Activated T-cell treated with anti-CD3 and anti-CD28 coated beads, Interleukin-2, amount 50 U/mL, for 48 hours (primary cell): ENCODE measurements around the gene ALPK3.

Experiments used
- DNase-seq, 2 experiments: peaks; one replicate each; pipeline ENCODE4 v3.0.0-alpha.2; 2020

ALPK3 gene

GRCh38 chr15:84816694-84817465 lies at the start of gene ALPK3:
ALPK3 (plus strand) TSS chr15:84817356; CDS start chr15:84817453, 97 bp downstream.
- no peak for DNase-seq

DNA sequence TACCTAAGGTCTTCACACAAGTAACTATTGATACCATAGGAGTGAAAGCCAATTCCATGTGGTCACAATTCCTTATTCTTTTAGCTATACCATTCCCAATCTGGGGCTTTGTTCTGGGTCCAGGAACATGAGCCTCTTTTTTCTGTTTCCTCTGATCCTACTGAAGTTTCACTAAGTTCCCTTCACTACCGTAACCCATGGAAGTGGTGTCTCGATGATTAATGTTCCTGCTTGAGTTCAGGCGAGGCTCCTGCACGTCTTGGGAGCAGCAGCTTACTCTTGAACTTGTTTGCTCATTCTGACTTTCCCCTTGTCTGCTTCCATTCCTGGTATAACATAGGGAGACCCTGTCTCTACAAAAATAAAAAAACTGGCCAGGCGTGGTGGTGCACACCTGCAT lies 45.1 kb upstream of the ALPK3 start:
- DNase-seq: no peak

- DNase-seq: no peak
Observed at GRCh38 chr15:84772467-84772866, 44.7 kb upstream of the ALPK3 start.

GRCh38 chr15:84773716-84774115 lies 43.4 kb upstream of the ALPK3 start:
- DNase-seq: no peak

- DNase-seq: no peak
Observed at GRCh38 chr15:84775867-84776449, 41.2 kb upstream of the ALPK3 start.

DNA sequence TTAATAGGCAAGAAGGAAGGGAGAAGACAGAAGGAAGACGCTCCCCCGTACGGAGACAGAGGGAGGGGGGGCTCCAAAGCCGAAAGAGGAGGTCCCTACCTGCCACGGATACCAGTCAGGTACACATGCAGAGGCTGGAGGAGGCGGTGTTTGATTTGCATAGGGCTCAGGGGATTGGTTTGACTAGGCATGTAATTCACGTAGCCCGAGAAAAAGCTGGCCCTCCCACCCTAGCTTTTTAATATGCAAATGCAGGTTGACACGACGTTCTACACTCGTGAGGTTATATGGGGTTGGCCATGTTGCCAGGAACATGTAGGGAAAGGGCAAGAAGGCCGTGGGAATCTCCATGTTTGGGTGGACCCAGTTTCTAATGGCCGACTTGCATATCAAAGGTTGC lies 39.0 kb upstream of the ALPK3 start:
- DNase-seq: no peak

- no peak for DNase-seq
Observed at GRCh38 chr15:84780492-84780891, 36.7 kb upstream of the ALPK3 start.

DNA sequence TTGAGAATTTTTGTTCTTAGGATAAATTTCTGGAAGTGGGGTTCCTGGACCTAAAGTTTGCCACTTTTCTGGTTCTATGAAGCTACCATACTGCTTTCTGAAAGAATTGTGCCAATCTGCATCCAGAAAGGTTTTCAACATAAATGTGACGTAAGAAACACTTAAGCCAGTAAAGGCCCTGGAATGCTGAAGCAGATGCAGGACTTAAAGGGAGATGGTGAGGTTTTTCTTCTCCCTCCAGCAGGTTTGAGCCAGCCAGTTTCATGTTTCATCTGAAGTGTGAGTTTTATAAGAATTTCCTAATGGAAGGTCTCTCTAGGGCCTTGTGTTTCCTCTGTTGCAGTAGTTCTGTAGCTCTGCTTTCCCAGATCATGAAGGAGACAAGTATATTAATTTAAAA lies 35.7 kb upstream of the ALPK3 start:
- no peak for DNase-seq

GRCh38 chr15:84782346-84782745 lies 34.8 kb upstream of the ALPK3 start:
- no peak for DNase-seq

DNA sequence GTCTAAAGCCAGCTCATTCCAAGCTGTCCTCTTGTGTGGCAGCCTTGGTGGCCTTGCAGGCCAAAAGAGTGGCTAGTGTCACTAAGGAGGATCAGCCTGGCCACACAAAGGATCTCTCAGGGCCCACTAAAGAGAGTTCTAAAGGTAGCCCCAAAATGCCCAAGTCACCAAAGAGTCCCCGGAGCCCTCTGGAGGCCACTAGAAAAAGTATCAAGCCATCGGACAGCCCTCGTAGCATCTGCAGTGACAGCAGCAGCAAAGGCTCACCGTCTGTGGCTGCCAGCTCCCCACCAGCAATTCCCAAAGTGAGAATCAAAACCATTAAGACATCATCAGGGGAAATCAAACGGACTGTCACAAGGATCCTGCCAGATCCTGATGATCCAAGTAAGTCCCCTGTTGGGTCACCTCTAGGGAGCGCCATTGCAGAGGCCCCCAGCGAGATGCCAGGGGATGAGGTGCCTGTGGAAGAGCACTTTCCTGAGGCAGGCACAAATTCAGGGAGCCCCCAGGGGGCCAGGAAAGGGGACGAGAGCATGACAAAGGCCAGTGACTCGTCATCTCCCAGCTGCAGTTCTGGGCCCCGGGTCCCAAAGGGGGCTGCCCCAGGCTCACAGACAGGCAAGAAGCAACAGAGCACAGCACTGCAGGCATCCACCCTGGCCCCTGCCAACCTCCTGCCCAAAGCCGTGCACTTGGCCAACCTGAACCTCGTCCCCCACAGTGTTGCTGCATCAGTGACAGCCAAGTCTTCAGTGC lies 33.5 kb upstream of the ALPK3 start:
- DNase-seq: no peak

DNA sequence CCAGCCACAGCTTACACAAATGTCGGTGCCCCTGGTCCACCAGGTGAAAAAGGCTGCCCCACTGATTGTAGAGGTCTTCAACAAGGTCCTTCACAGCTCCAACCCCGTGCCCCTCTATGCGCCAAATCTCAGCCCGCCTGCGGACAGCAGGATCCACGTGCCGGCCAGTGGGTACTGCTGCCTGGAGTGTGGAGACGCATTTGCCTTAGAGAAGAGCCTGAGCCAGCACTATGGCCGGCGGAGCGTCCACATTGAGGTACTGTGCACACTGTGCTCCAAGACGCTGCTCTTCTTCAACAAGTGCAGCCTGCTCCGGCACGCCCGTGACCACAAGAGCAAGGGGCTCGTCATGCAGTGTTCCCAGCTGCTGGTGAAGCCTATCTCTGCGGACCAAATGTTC lies 32.9 kb upstream of the ALPK3 start:
- DNase-seq: no peak

GRCh38 chr15:84785053-84785452 lies 32.1 kb upstream of the ALPK3 start:
- no peak for DNase-seq

DNA sequence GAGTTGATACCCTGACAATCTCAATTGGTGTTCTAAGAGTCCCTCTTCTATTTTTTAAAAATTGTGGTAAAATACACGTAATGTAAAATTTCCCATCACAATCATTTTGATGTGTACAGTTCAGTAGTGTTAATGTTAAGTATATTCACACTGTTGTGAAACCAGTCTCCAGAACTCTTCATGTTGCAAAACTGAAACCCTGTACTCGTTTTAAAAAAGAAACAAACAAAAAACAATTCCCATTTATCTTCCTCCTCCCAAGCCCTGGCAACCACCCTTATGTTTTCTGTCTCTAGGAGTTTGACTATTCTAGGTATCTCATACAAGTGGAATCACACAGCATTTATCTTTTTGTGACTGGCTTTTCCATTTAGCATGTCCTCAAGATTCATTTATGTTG lies 28.7 kb upstream of the ALPK3 start:
- DNase-seq: no peak

GRCh38 chr15:84789762-84790161 lies 27.4 kb upstream of the ALPK3 start:
- DNase-seq: no peak

DNA sequence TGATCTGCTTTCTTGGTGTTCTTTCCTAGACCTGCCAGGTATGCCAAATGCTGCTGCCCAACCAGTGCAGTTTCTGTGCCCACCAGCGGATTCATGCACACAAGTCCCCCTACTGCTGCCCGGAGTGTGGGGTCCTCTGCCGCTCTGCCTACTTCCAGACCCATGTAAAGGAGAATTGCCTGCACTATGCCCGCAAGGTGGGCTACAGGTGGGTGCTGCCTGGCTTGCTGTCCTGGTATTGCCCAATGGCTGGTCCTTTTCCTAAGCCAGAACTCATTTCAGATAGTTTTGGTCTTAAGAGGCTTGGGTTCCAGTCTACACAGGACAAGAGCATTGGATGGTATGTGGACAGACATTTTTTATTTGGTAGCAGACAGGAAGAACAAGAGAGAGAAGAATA lies 26.5 kb upstream of the ALPK3 start:
- DNase-seq: peak in 1 of 2 experiments; percentile 12

DNA sequence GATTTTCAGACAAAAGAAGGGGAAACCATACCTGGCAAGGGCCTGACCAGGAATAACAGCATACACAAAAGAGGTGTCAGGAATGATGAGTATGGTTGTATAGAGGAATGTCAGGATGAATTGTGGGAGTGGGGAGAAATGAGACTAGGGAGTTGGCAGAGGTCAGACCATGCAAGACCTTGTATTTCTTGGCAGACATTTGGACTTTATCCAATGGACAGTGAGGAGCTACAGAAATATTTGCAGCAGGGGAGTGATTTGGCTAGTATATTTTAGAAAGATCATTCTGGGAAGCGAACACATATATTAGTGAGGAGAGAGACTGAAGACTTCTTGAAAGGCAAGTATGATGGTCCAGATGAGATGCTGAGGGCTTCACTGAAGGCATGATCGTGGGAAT lies 25.4 kb upstream of the ALPK3 start:
- DNase-seq: no peak

- DNase-seq: no peak
Observed at GRCh38 chr15:84793431-84794161, 23.6 kb upstream of the ALPK3 start.

DNA sequence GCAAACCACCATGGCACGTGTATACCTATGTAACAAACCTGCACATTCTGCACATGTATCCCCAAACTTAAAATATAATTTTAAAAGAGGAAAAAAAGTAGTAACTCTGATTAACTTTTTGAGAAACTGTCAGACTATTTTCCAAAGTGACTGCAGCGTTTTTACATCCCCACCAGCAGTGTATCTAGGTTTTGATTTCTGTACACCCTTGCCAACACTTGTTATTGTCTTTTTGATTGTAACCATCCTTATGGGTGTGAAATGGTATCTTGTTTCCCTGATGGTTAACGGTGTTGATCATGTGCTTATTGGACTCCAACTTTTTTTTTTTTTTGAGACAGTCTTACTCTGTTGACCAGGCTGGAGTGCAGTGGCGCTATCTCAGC lies 23.0 kb upstream of the ALPK3 start:
- no peak for DNase-seq

DNA sequence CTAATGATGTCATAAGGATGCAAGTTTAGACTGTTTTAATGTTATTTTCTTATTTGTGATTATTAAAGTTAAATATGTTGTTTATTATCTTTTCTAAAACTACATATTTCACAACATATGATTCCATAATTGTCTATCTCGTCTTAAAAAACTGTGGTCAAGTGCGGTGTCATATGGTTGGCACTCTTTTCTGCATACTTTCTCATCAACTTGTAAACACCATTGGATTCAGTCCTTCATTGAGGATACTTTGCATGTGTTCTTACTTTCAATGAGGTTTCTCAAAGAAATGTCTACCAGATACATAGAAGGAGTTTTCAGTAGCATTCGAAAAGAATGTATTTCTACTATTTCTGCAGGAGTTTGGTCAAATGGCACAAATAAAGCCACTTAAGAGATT lies 22.0 kb upstream of the ALPK3 start:
- DNase-seq: no peak

- no peak for DNase-seq
Observed at GRCh38 chr15:84797212-84797611, 19.9 kb upstream of the ALPK3 start.

DNA sequence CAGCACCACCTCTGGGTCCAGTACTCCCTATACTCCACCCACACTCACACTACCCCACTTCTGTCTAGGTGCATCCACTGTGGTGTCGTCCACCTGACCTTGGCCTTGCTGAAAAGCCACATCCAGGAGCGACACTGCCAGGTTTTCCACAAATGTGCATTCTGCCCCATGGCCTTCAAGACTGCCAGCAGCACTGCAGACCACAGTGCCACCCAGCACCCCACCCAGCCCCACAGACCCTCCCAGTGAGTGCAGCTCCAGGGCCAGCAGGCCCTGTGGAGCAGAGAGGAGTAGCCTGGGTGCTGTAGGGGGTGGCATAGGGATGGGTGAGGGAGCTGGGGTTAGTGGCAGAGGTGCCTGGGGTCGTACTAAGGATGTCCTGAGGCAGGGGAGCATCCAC lies 19.4 kb upstream of the ALPK3 start:
- DNase-seq: no peak

- no peak for DNase-seq
Observed at GRCh38 chr15:84798436-84798946, 18.7 kb upstream of the ALPK3 start.

DNA sequence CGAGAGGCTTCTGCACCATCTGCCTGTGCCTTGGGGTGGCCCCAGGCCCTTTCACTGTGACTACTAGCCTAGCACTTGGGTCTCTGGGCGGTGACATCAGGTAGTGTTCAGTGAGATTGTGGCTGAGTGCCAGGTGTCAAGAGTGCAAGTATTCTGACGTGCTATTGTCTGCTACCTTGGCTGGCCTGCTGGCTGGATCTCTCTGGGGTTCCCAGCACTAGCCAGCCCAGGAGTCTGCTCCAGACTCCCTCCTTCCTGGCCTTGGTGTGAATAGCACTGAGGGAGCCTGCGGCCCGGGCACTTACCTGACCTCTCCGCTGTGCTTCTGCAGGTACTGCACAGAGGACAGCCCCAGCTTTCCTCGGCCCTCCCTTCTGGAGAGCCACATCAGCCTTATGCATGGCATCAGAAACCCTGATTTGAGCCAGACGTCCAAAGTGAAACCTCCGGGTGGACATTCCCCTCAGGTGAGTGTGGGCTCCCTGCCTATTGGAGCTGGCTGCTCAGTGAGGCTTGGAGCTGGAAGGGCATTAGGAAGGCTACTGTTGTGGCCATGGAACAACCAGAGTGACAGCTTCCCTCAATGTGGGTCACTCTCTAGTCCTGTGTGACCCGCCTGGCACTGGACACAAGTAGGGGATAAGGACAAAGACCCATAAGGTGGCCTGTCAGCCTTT lies 17.5 kb upstream of the ALPK3 start:
- DNase-seq: no peak
